GM12891 (cell line): ENCODE results near the gene ATP6V0A1.

Source experiments
- POLR2A ChIP-seq: IDR thresholded peaks from 2 replicates; pipeline ENCODE4 v1.6.1; 2011; ENCODE audit warnings: low read depth, low read length, control low read depth
- POLR2AphosphoS5 ChIP-seq: IDR thresholded peaks from 2 replicates; pipeline ENCODE4 v1.6.1; 2011; ENCODE audit warnings: low read depth, low read length, control low read depth
- TAF1 ChIP-seq: IDR thresholded peaks from 2 replicates; pipeline ENCODE4 v1.6.1; 2011; ENCODE audit warnings: low read depth, low read length, control low read depth

GRCh38 chr17:42421136-42421506 lies 37.6 kb upstream of the ATP6V0A1 start:
- no peak for TF ChIP-seq POLR2A
- no peak for TF ChIP-seq POLR2AphosphoS5
- no peak for TF ChIP-seq TAF1
